ENCODE results near the gene KIF17.

The KIF17 gene

GRCh38 chr1:20625176-20626097 is 92.4 kb downstream of the KIF17 start:
- DNase-seq (ENCODE audit: low read depth, low spot score), result no peak

GRCh38 chr1:20624709-20625108 is 93.1 kb downstream of the KIF17 start:
- no peak for DNase-seq (ENCODE audit: low read depth, low spot score)

DNA sequence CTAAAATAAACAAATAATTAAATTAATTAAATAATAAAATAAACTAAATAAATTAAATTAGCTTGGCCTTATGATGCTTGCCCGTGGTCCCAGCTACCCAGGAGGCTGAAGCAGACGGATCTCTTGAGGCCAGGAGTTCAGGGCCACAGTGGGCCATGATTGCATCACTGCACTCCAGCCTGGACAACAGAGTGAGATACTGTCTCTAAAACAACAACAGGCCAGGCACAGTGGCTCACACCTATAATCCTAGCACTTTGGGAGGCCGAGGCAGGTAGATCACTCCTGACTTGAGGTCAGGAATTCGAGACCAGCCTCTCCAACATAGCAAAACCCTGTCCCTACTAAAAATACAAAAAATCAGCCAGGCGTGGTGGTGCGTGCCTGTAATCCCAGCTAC is 96.8 kb downstream of the KIF17 start:
- DNase-seq (ENCODE audit: low read depth, low spot score), result no peak

DNA sequence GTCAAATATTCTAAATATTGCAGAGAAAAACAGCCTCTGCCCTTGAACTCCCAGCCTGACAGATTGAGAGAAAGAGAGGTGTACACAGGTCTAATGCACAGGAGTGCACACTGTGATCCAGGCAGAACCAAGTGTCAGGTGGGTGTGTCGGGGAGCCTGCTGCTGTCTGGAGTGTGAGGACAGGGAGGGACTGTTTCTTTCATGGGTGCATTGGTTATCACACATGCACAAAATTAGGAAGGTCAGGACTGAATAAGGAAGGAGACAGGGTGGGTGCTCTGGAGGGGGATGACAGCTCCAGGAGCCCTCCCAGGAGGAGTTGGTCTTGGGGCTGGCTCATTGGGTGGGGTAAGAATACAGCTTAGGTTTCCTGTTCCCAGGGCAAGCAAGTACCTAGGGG is 97.8 kb downstream of the KIF17 start:
- no peak for DNase-seq (ENCODE audit: low read depth, low spot score)

DNA sequence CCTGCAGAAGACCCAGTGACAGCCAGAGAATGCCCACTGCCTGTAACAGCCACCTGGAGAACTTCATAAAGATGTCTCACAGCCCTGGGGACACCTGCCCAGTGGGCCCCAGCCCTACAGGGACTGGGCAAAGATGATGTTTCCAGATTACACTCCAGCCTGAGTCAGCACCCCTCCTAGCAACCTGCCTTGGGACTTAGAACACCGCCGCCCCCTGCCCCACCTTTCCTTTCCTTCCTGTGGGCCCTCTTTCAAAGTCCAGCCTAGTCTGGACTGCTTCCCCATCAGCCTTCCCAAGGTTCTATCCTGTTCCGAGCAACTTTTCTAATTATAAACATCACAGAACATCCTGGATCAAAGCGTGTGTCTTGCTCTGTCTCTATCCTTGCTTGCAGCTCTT is 99.3 kb downstream of the KIF17 start:
- no peak for DNase-seq (ENCODE audit: low read depth, low spot score)

DNA sequence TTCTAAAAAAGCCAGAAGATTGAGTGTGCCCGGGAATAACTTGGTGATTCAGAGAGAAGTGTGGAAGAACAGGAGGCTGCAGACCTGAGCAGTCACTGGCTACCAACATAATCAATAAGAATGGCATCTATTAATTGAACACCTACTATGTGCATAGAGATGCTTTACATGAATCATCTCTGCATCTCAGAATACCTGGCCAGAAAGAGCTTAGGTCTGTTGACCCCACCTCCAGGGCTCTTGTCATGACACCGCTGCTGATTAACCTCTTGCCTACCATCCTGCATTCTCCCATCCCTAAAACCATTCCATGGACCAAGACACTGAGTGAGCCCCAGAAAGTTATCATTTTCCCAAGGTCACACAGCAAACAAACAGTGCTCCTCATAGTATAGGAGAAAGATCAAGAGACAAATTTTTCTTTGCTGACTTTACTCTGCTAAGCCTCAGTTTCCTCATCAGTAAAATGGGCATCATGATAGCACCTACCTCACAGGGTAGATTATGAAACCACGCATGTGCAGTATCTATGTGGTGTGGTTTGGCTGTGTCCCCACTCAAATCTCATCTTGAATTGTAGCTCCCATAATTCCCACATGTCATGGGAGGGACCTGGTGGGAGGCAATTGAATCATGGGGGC is 100.8 kb downstream of the KIF17 start:
- DNase-seq (ENCODE audit: low read depth, low spot score), result no peak

- no peak for DNase-seq (ENCODE audit: low read depth, low spot score)
Observed at GRCh38 chr1:20615946-20616846, 101.6 kb downstream of the KIF17 start.

- DNase-seq (ENCODE audit: low read depth, low spot score), result no peak
Observed at GRCh38 chr1:20614131-20614579, 103.7 kb downstream of the KIF17 start.
